K562 (cell line): ENCODE measurements around the gene WDR18. TPM values are rescaled to one million over a fixed set of nuclear protein-coding genes. Genes with fewer than 3 reads are reported as not detected.

Source experiments
- CREM ChIP-seq: IDR thresholded peaks from 2 replicates; pipeline ENCODE4 v1.6.1; 2014; ENCODE audit warnings: antibody characterized with exemption, low read depth
- ESRRB ChIP-seq: fragments of 250-450 bp; sonication (Bioruptor Pico); IDR thresholded peaks from 2 replicates; pipeline ENCODE4 v1.5.0; 2020; ENCODE audit warnings: mild to moderate bottlenecking, moderate library complexity, borderline replicate concordance
- FOS ChIP-seq: IDR thresholded peaks from 3 replicates; pipeline ENCODE4 v1.6.1; 2011; ENCODE audit not compliant: insufficient read length; ENCODE audit errors: extremely low read depth
- FOSL1 ChIP-seq: fragments of 200-800 bp; sonication (Bioruptor generic); conservative IDR thresholded peaks from 2 replicates; pipeline ENCODE4 v1.6.1; 2016; ENCODE audit warnings: missing genetic modification characterization, missing compliant biosample characterization
- HIVEP1 ChIP-seq: fragments of 250-450 bp; sonication (Bioruptor Pico); IDR thresholded peaks from 2 replicates; pipeline ENCODE4 v1.4.0; 2020; ENCODE audit warnings: mild to moderate bottlenecking
- IRF9 ChIP-seq: fragments of 450-650 bp; IDR thresholded peaks from 2 replicates; pipeline ENCODE4 v1.6.1; 2016; ENCODE audit warnings: missing biosample characterization, missing genetic modification characterization
- MLX ChIP-seq, 2 experiments: fragments of 450-650 bp in 1 of 2; sonication (generic) in 1 of 2; formaldehyde crosslinking; conservative IDR thresholded peaks; 2 replicates each; pipeline versions ENCODE4 v1.4.0 to v1.8.1; 2020 to 2022; ENCODE audit warnings: mild to moderate bottlenecking in 1 of 2, missing genetic modification reagents in 1 of 2
- NFE2L1 ChIP-seq: fragments of 450-650 bp; IDR thresholded peaks from 2 replicates; pipeline ENCODE4 v1.6.1; 2016; ENCODE audit warnings: missing genetic modification characterization, low read depth, mild to moderate bottlenecking, missing compliant biosample characterization, moderate library complexity, borderline replicate concordance
- OTX1 ChIP-seq: fragments of 450-650 bp; formaldehyde crosslinking; IDR thresholded peaks from 2 replicates; pipeline ENCODE4 v1.4.0; 2022; ENCODE audit warnings: mild to moderate bottlenecking
- PHF21A ChIP-seq: fragments of 450-650 bp; IDR thresholded peaks from 2 replicates; pipeline ENCODE4 v1.6.1; 2017; ENCODE audit warnings: low read depth, borderline replicate concordance
- RAD21 ChIP-seq, 2 experiments: fragments of 250-450 bp in 1 of 2; fragments of 450-650 bp in 1 of 2; sonication (Bioruptor Pico) in 1 of 2; formaldehyde crosslinking in 1 of 2; IDR thresholded peaks in 1 of 2; conservative IDR thresholded peaks in 1 of 2; 2 replicates each; pipeline versions ENCODE4 v1.4.0 to v1.8.0; 2020 to 2022; ENCODE audit warnings: mild to moderate bottlenecking in 2 of 2, moderate library complexity in 1 of 2
- RB1 ChIP-seq: fragments of 450-650 bp; IDR thresholded peaks from 2 replicates; pipeline ENCODE4 v1.6.1; 2017; ENCODE audit warnings: low read depth, mild to moderate bottlenecking
- RCOR1 ChIP-seq, 2 experiments: IDR thresholded peaks; 2 replicates each; pipeline ENCODE4 v1.6.1; 2012; ENCODE audit warnings: low read depth in 2 of 2, low read length in 2 of 2, borderline replicate concordance in 1 of 2, improper control_type of control experiment in 1 of 2
- SMARCC2 ChIP-seq: fragments of 450-650 bp; IDR thresholded peaks from 2 replicates; pipeline ENCODE4 v1.6.1; 2017; ENCODE audit warnings: antibody characterized with exemption, moderate library complexity, mild to moderate bottlenecking, low read depth
- ZNF408 ChIP-seq: fragments of 250-450 bp; sonication (Bioruptor Pico); IDR thresholded peaks from 2 replicates; pipeline ENCODE4 v1.4.0; 2020; ENCODE audit warnings: low read depth, mild to moderate bottlenecking, moderate library complexity
- polyA plus RNA-seq, 8 experiments: library from polyadenylated mRNA; depleted of rRNA in 4 of 8; stranded (reverse) in 5 of 8; unstranded in 3 of 8; fragments of >200 nt; fragmentation: Nextera tagmentation in 2 of 8; fragmentation: Illumina TruSeq in 1 of 8; extraction: Ambion mirVana in 2 of 8; extraction: Trizol in 1 of 8; gene quantifications; 2 replicates each; pipeline versions ENCODE4 v1.2.1 to v1.2.3, GENCODE V29; 2011 to 2014; ENCODE audit warnings: inconsistent platforms in 1 of 8, missing spikeins in 1 of 8
- total RNA-seq, 7 experiments: library from RNA; depleted of rRNA in 6 of 7; stranded (reverse); fragments of >200 nt in 6 of 7; fragmentation: Illumina TruSeq in 2 of 7; extraction: Trizol in 2 of 7; gene quantifications; 2 replicates each; pipeline versions ENCODE4 v1.2.1 to v1.2.3, GENCODE V29; 2011 to 2021; ENCODE audit warnings: low replicate concordance in 1 of 7
- TF ChIP-seq, protein P1 (sequence below): sonication (generic); formaldehyde crosslinking; IDR thresholded peaks from 2 replicates; pipeline ENCODE4 v1.8.0; 2023; ENCODE audit warnings: missing genetic modification reagents, mild to moderate bottlenecking, borderline replicate concordance
- TF ChIP-seq, protein P2 (sequence below): sonication (generic); formaldehyde crosslinking; IDR thresholded peaks from 2 replicates; pipeline ENCODE4 v1.8.1; 2023; ENCODE audit warnings: mild to moderate bottlenecking, missing genetic modification reagents

Gene WDR18
- total and polyA plus RNA-seq, 9 of the 15 experiments (the other 6 are each of a cell fraction or from before 2014, with no cell fraction given), result 0.65 to 181 (median 30.1) TPM

DNA sequence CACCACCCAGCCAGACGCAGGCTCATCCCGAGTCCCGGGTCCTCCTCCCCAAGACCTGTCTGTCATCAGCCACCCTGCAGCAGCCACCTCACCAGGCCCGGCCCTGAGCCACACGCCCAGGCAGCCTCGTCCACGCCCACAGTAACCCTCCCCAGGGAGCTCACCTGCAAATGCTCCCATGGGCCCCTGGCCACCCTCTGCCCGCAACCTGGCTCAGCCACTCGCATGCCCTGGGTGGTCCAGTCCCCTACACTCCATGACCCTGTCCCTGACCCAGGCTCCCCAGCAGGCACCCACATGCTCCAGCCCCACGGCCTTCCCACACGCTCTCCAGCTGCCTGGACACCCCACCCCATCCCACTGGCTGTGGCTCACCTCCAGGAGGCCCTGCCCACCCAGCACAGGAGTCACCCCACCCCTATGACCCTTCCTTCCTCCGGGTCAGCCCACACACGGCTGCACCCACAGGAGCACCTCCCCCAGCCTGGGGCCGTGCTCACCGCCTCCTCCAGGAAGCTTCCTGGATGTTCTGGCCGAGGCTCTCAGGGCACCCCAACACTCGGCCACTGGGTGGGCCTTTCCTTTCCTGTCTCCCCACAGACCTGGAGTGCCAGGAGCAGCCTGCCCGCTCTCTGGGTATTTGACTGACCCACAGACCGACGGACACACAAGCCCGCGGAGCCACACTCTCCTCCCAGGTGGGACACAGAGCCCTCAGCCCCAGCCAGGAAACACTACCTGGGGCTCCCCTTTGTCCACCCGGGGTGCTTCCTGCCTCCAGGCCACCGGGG is 33.2 kb downstream of the WDR18 start (continued):
- TF ChIP-seq, protein P1, sequence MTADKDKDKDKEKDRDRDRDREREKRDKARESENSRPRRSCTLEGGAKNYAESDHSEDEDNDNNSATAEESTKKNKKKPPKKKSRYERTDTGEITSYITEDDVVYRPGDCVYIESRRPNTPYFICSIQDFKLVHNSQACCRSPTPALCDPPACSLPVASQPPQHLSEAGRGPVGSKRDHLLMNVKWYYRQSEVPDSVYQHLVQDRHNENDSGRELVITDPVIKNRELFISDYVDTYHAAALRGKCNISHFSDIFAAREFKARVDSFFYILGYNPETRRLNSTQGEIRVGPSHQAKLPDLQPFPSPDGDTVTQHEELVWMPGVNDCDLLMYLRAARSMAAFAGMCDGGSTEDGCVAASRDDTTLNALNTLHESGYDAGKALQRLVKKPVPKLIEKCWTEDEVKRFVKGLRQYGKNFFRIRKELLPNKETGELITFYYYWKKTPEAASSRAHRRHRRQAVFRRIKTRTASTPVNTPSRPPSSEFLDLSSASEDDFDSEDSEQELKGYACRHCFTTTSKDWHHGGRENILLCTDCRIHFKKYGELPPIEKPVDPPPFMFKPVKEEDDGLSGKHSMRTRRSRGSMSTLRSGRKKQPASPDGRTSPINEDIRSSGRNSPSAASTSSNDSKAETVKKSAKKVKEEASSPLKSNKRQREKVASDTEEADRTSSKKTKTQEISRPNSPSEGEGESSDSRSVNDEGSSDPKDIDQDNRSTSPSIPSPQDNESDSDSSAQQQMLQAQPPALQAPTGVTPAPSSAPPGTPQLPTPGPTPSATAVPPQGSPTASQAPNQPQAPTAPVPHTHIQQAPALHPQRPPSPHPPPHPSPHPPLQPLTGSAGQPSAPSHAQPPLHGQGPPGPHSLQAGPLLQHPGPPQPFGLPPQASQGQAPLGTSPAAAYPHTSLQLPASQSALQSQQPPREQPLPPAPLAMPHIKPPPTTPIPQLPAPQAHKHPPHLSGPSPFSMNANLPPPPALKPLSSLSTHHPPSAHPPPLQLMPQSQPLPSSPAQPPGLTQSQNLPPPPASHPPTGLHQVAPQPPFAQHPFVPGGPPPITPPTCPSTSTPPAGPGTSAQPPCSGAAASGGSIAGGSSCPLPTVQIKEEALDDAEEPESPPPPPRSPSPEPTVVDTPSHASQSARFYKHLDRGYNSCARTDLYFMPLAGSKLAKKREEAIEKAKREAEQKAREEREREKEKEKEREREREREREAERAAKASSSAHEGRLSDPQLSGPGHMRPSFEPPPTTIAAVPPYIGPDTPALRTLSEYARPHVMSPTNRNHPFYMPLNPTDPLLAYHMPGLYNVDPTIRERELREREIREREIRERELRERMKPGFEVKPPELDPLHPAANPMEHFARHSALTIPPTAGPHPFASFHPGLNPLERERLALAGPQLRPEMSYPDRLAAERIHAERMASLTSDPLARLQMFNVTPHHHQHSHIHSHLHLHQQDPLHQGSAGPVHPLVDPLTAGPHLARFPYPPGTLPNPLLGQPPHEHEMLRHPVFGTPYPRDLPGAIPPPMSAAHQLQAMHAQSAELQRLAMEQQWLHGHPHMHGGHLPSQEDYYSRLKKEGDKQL (CRISPR knock-in tag), result no peak
- TF ChIP-seq PHF21A (no peak), FOSL1 (tag) (0 out of 2 replicates have a peak, but pooled peaks have one; percentile 4), ZNF408 (CRISPR knock-in tag) (no peak), NFE2L1 (tag) (no peak), ESRRB (CRISPR knock-in tag) (no peak), IRF9 (no peak), MLX (CRISPR knock-in tag; conservative IDR thresholded peaks at IDR 0.05) (no peak), OTX1 (CRISPR knock-in tag) (no peak), HIVEP1 (CRISPR knock-in tag) (no peak), RAD21 (CRISPR knock-in tag; conservative IDR thresholded peaks at IDR 0.05 in 1 of 2, IDR thresholded peaks at IDR 0.05 in 1 of 2) (no peak), RCOR1 (IDR thresholded peaks at IDR 0.05; ENCODE audit: borderline replicate concordance in 1 of 2, low read depth in 2 of 2, low read length in 2 of 2) (0 out of 4 replicates have a peak, but pooled peaks of 1 of the 2 experiments have one; percentile 16), FOS (no peak), CREM (0 out of 2 replicates have a peak, but pooled peaks have one; percentile 9), RB1 (no peak), SMARCC2 (no peak)
- TF ChIP-seq, protein P2, sequence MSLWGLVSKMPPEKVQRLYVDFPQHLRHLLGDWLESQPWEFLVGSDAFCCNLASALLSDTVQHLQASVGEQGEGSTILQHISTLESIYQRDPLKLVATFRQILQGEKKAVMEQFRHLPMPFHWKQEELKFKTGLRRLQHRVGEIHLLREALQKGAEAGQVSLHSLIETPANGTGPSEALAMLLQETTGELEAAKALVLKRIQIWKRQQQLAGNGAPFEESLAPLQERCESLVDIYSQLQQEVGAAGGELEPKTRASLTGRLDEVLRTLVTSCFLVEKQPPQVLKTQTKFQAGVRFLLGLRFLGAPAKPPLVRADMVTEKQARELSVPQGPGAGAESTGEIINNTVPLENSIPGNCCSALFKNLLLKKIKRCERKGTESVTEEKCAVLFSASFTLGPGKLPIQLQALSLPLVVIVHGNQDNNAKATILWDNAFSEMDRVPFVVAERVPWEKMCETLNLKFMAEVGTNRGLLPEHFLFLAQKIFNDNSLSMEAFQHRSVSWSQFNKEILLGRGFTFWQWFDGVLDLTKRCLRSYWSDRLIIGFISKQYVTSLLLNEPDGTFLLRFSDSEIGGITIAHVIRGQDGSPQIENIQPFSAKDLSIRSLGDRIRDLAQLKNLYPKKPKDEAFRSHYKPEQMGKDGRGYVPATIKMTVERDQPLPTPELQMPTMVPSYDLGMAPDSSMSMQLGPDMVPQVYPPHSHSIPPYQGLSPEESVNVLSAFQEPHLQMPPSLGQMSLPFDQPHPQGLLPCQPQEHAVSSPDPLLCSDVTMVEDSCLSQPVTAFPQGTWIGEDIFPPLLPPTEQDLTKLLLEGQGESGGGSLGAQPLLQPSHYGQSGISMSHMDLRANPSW, result no peak
